MM.1S (cell line): ENCODE results near the gene SEMA6A.

Experiments used
- CTCF ChIP-seq: fragments of 300-600 bp; sonication (generic); IDR thresholded peaks from 2 replicates; pipeline ENCODE4 v1.5.1; 2016; ENCODE audit warnings: antibody characterized with exemption, low read length, mixed read lengths
- EZH2 ChIP-seq: fragments of 300-600 bp; sonication (generic); optimal IDR thresholded peaks from 2 replicates; pipeline ENCODE3; 2017; ENCODE audit warnings: low read depth, mild to moderate bottlenecking, antibody characterized with exemption, low read length, mixed read lengths
- EZH2phosphoT487 ChIP-seq: fragments of 300-600 bp; sonication (generic); IDR thresholded peaks from 2 replicates; pipeline ENCODE4 v1.6.1; 2018; ENCODE audit warnings: antibody characterized with exemption, low read length

- TF ChIP-seq CTCF = no peak
- no peak for TF ChIP-seq EZH2
- TF ChIP-seq EZH2phosphoT487 = no peak
Measured at GRCh38 chr5:116575326-116576052, 866 bp upstream of the SEMA6A start.
